ENCODE results near the gene LINC00237.

LINC00237 gene

DNA sequence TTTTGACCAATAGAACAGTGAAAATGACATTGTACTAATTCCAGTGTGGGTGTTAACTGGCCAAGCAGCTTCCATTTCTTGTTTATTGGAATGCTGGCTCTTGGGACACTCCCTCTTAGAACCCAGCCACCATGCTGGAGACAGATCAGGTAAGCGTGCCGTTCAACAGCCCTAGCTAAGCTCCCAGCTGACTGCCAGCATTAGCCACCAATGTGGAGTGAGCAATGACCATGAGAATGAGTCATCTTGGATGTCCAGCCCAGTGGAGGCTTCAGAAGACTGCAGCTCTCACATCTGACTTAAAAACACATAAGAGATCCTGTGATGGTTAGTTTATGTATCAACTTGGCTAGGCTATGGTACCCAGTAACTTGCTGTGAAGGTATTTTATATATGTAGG lies 3.0 kb upstream of the LINC00237 start:
- TF ChIP-seq TCF12 (IDR thresholded peaks at IDR 0.05; ENCODE audit: low read depth) (no peak), RAD21 (IDR thresholded peaks at IDR 0.05; ENCODE audit: low read depth) (no peak), EGR1 (IDR thresholded peaks at IDR 0.05) (no peak), ZBTB7A (IDR thresholded peaks at IDR 0.05; ENCODE audit: low read depth) (no peak), CREB1 (IDR thresholded peaks at IDR 0.05; ENCODE audit: low read depth) (no peak), USF1 (IDR thresholded peaks at IDR 0.05) (no peak), TEAD4 (IDR thresholded peaks at IDR 0.05) (no peak), FOXM1 (IDR thresholded peaks at IDR 0.05; ENCODE audit: borderline replicate concordance, low read depth) (no peak), YY1 (IDR thresholded peaks at IDR 0.05; ENCODE audit: low read depth) (no peak), CEBPB (IDR thresholded peaks at IDR 0.05) (no peak), REST (IDR thresholded peaks at IDR 0.05; ENCODE audit: low read depth) (no peak), NFIC (IDR thresholded peaks at IDR 0.05) (no peak), EP300 (IDR thresholded peaks at IDR 0.05; ENCODE audit: borderline replicate concordance) (no peak), TAF1 (IDR thresholded peaks at IDR 0.05; ENCODE audit: low read depth) (no peak)
- TF ChIP-seq, protein P1, sequence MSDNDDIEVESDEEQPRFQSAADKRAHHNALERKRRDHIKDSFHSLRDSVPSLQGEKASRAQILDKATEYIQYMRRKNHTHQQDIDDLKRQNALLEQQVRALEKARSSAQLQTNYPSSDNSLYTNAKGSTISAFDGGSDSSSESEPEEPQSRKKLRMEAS (IDR thresholded peaks at IDR 0.05): no peak

GRCh38 chr20:21105429-21106170 lies 558 bp downstream of the LINC00237 start:
- no peak for TF ChIP-seq YY1 (IDR thresholded peaks at IDR 0.05; ENCODE audit: low read depth)
- no peak for TF ChIP-seq TEAD4 (IDR thresholded peaks at IDR 0.05)
- TF ChIP-seq FOXM1 (IDR thresholded peaks at IDR 0.05; ENCODE audit: borderline replicate concordance, low read depth): no peak
- no peak for TF ChIP-seq USF1 (IDR thresholded peaks at IDR 0.05)
- no peak for TF ChIP-seq CEBPB (IDR thresholded peaks at IDR 0.05)
- TF ChIP-seq CREB1 (IDR thresholded peaks at IDR 0.05; ENCODE audit: low read depth): no peak
- no peak for TF ChIP-seq RAD21 (IDR thresholded peaks at IDR 0.05; ENCODE audit: low read depth)
- no peak for TF ChIP-seq ZBTB7A (IDR thresholded peaks at IDR 0.05; ENCODE audit: low read depth)
- TF ChIP-seq NFIC (IDR thresholded peaks at IDR 0.05): no peak
- no peak for TF ChIP-seq EP300 (IDR thresholded peaks at IDR 0.05; ENCODE audit: borderline replicate concordance)
- no peak for TF ChIP-seq TAF1 (IDR thresholded peaks at IDR 0.05; ENCODE audit: low read depth)
- TF ChIP-seq, protein P1 (IDR thresholded peaks at IDR 0.05): no peak
- no peak for TF ChIP-seq TCF12 (IDR thresholded peaks at IDR 0.05; ENCODE audit: low read depth)
- no peak for TF ChIP-seq REST (IDR thresholded peaks at IDR 0.05; ENCODE audit: low read depth)
- TF ChIP-seq EGR1 (IDR thresholded peaks at IDR 0.05): no peak

DNA sequence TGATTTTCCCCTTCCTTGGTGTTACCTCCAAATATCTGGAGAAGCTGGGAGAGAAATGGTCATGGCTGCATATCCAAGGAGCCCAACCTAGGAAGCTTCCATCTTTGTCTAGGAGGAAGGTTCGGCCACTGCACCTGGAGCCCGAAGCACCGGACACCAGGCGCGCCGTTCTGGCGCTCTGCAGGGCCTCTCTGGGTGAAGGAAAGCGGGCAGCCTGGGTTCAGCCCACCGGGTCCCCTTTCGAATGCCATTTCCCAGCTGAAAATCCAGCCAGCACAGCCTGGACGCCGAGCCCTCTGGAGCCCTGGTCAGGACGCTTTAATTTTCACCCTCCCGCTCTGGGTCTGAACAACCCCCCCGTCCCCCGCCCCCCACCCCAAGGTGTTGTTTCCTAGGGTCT lies 1.2 kb downstream of the LINC00237 start:
- TF ChIP-seq CEBPB (IDR thresholded peaks at IDR 0.05) (no peak), TCF12 (IDR thresholded peaks at IDR 0.05; ENCODE audit: low read depth) (no peak), ZBTB7A (IDR thresholded peaks at IDR 0.05; ENCODE audit: low read depth) (no peak), USF1 (IDR thresholded peaks at IDR 0.05) (no peak), TAF1 (IDR thresholded peaks at IDR 0.05; ENCODE audit: low read depth) (no peak), REST (IDR thresholded peaks at IDR 0.05; ENCODE audit: low read depth) (no peak), TEAD4 (IDR thresholded peaks at IDR 0.05) (no peak), YY1 (IDR thresholded peaks at IDR 0.05; ENCODE audit: low read depth) (no peak), RAD21 (IDR thresholded peaks at IDR 0.05; ENCODE audit: low read depth) (no peak), EP300 (IDR thresholded peaks at IDR 0.05; ENCODE audit: borderline replicate concordance) (no peak), CREB1 (IDR thresholded peaks at IDR 0.05; ENCODE audit: low read depth) (no peak), FOXM1 (IDR thresholded peaks at IDR 0.05; ENCODE audit: borderline replicate concordance, low read depth) (no peak), NFIC (IDR thresholded peaks at IDR 0.05) (no peak), EGR1 (IDR thresholded peaks at IDR 0.05) (no peak)
- TF ChIP-seq, protein P1 (IDR thresholded peaks at IDR 0.05): no peak
